ENCODE data around the gene TGFB1I1. TPM values are rescaled to one million over a fixed set of nuclear protein-coding genes. Genes with fewer than 3 reads are reported as not detected.

Gene TGFB1I1
- polyA plus RNA-seq, 1 donor from 2014 or later, result 0.38 TPM

GRCh38 chr16:31461201-31461920 lies 10.6 kb upstream of the TGFB1I1 start:
- Histone ChIP-seq H3K79me2 (replicated peaks; ENCODE audit: insufficient read depth, low read length) (peaks cover 22% of the 10 kb centered on the region), H3K4me3 (ENCODE audit: low read length) (no peak overlapping the region), H3K27me3 (ENCODE audit: insufficient read depth, low read depth, low read length) (no peaks in the 10 kb centered on the region), H4K20me1 (ENCODE audit: insufficient read depth) (no peaks in the 10 kb centered on the region), H3K27ac (ENCODE audit: low read length) (no peak overlapping the region), H3K9me3 (ENCODE audit: low read length) (no peaks in the 10 kb centered on the region), H3K36me3 (ENCODE audit: insufficient read depth, low read length) (no peaks in the 10 kb centered on the region), H2AFZ (ENCODE audit: low read depth, low read length) (no peak overlapping the region), H3F3A (ENCODE audit: insufficient read depth, low read length, poor library complexity, severe bottlenecking) (peaks cover 8% of the 10 kb centered on the region), H3K4me2 (ENCODE audit: low read length) (peak overlapping the region; percentile 98), H3K9me2 (ENCODE audit: insufficient read depth, low read length) (no peaks in the 10 kb centered on the region), H3K9ac (ENCODE audit: low read length) (no peak overlapping the region)
- TF ChIP-seq POLR2AphosphoS5 (IDR thresholded peaks at IDR 0.05), result no peak
- no peak for TF ChIP-seq TAF1 (IDR thresholded peaks at IDR 0.05; ENCODE audit: low read depth)
- no peak for TF ChIP-seq SMC3 (conservative IDR thresholded peaks at IDR 0.05; ENCODE audit: poor library complexity)
- no peak for TF ChIP-seq MXI1 (conservative IDR thresholded peaks at IDR 0.05; ENCODE audit: poor library complexity, severe bottlenecking)
- no peak for TF ChIP-seq EZH2 (IDR thresholded peaks at IDR 0.05; ENCODE audit: borderline replicate concordance, insufficient read depth, low read length, poor library complexity, severe bottlenecking)
- TF ChIP-seq RAD21 (conservative IDR thresholded peaks at IDR 0.05), result no peak
- no peak for TF ChIP-seq REST (IDR thresholded peaks at IDR 0.05; ENCODE audit: borderline replicate concordance)
- no peak for TF ChIP-seq CTCF (IDR thresholded peaks at IDR 0.05; ENCODE audit: poor library complexity, severe bottlenecking)
- no peak for TF ChIP-seq EP300 (conservative IDR thresholded peaks at IDR 0.05; ENCODE audit: poor library complexity, severe bottlenecking)

GRCh38 chr16:31461921-31462804 lies 9.8 kb upstream of the TGFB1I1 start:
- H3K9ac ChIP-seq (ENCODE audit: low read length), result no peak overlapping the region
- no peak overlapping the region for H3K4me3 ChIP-seq (ENCODE audit: low read length)
- no peaks in the 10 kb centered on the region for H4K20me1 ChIP-seq (ENCODE audit: insufficient read depth)
- H3K9me2 ChIP-seq (ENCODE audit: insufficient read depth, low read length), result no peaks in the 10 kb centered on the region
- TF ChIP-seq POLR2AphosphoS5 (IDR thresholded peaks at IDR 0.05) (no peak), EZH2 (IDR thresholded peaks at IDR 0.05; ENCODE audit: borderline replicate concordance, insufficient read depth, low read length, poor library complexity, severe bottlenecking) (no peak), EP300 (conservative IDR thresholded peaks at IDR 0.05; ENCODE audit: poor library complexity, severe bottlenecking) (no peak), RAD21 (conservative IDR thresholded peaks at IDR 0.05) (no peak), SMC3 (conservative IDR thresholded peaks at IDR 0.05; ENCODE audit: poor library complexity) (no peak), MXI1 (conservative IDR thresholded peaks at IDR 0.05; ENCODE audit: poor library complexity, severe bottlenecking) (no peak), REST (IDR thresholded peaks at IDR 0.05; ENCODE audit: borderline replicate concordance) (no peak), TAF1 (IDR thresholded peaks at IDR 0.05; ENCODE audit: low read depth) (no peak), CTCF (IDR thresholded peaks at IDR 0.05; ENCODE audit: poor library complexity, severe bottlenecking) (no peak)
- H3K27me3 ChIP-seq (ENCODE audit: insufficient read depth, low read depth, low read length), result no peaks in the 10 kb centered on the region
- H3K27ac ChIP-seq (ENCODE audit: low read length), result no peak overlapping the region
- H3K4me2 ChIP-seq (ENCODE audit: low read length), result no peak overlapping the region
- no peaks in the 10 kb centered on the region for H3K36me3 ChIP-seq (ENCODE audit: insufficient read depth, low read length)
- H3K9me3 ChIP-seq (ENCODE audit: low read length), result no peaks in the 10 kb centered on the region
- H2AFZ ChIP-seq (ENCODE audit: low read depth, low read length), result no peak overlapping the region
- peaks cover 15% of the 10 kb centered on the region for H3K79me2 ChIP-seq (replicated peaks; ENCODE audit: insufficient read depth, low read length)
- peaks cover 8% of the 10 kb centered on the region for H3F3A ChIP-seq (ENCODE audit: insufficient read depth, low read length, poor library complexity, severe bottlenecking)
